Peyer's patch (tissue), 4 donors: ENCODE measurements around the gene ITGB7. TPM values are rescaled to one million over a fixed set of nuclear protein-coding genes. Genes with fewer than 3 reads are reported as not detected.
A peak's percentile ranks its signal among the peaks of the same experiment; 100 is the strongest.

Experiments used
- DNase-seq, 3 donors: peaks; one replicate each; pipeline ENCODE4 v3.0.0-alpha.2; 2017 to 2019
- H3K27ac ChIP-seq, 4 donors: fragments of 200-600 bp; sonication (generic); one replicate each; pipeline ENCODE4 v1.5.1; 2016 to 2019
- H3K27me3 ChIP-seq, 2 donors: fragments of 200-600 bp; sonication (generic); one replicate each; pipeline ENCODE4 v1.5.1; 2019
- H3K36me3 ChIP-seq, 3 donors: fragments of 200-600 bp; sonication (generic); one replicate each; pipeline ENCODE4 v1.5.1; 2016 to 2019
- H3K4me1 ChIP-seq, 4 donors: fragments of 200-600 bp; sonication (generic); one replicate each; pipeline ENCODE4 v1.5.1; 2016 to 2019
- H3K4me3 ChIP-seq, 4 donors: fragments of 200-600 bp; sonication (generic); 1 replicate in 3 of 4; 2 replicates in 1 of 4; pipeline ENCODE4 v1.5.1; 2016 to 2019; ENCODE audit warnings: mild to moderate bottlenecking in 1 of 4
- H3K9me3 ChIP-seq, 4 donors: fragments of 200-600 bp; sonication (generic); one replicate each; pipeline ENCODE4 v1.5.1; 2016 to 2019; ENCODE audit warnings: mild to moderate bottlenecking in 1 of 4
- CTCF ChIP-seq, 6 experiments: fragments of 450-650 bp in 4 of 6; fragments of 200-600 bp in 2 of 6; sonication (generic) in 1 of 6; IDR thresholded peaks; one replicate each; pipeline ENCODE4 v1.5.1; 2017 to 2019; ENCODE audit warnings: antibody characterized with exemption in 6 of 6, mild to moderate bottlenecking in 3 of 6, moderate library complexity in 1 of 6
- POLR2A ChIP-seq, 2 donors: fragments of 450-650 bp; IDR thresholded peaks; one replicate each; pipeline ENCODE4 v1.5.1; 2017; ENCODE audit warnings: antibody characterized with exemption in 2 of 2, mild to moderate bottlenecking in 2 of 2, moderate library complexity in 2 of 2
- total RNA-seq, 4 donors: library from RNA; depleted of rRNA; stranded (reverse); fragments of >200 nt; gene quantifications; one replicate each; pipeline ENCODE4 v1.1.0, GENCODE V29; 2016

Gene ITGB7
- total RNA-seq, 4 donors from 2014 or later = 3.8 to 66.0 (median 4.4) TPM

GRCh38 chr12:53176750-53177149, 30.3 kb downstream of the ITGB7 start:
- no peak overlapping the region for H3K27ac ChIP-seq
- no peak for DNase-seq
- no peak overlapping the region for H3K4me3 ChIP-seq
- peaks cover 0 to 26% (median under 1%) of the 10 kb centered on the region in 4 donors for H3K4me1 ChIP-seq
- H3K9me3 ChIP-seq = no peaks in the 10 kb centered on the region
- no peaks in the 10 kb centered on the region for H3K27me3 ChIP-seq
- H3K36me3 ChIP-seq = peaks cover 0 to 5% (median 0%) of the 10 kb centered on the region in 3 donors
- TF ChIP-seq POLR2A (IDR thresholded peaks at IDR 0.05) (no peak), CTCF (IDR thresholded peaks at IDR 0.05) (no peak)

- DNase-seq = no peak
Measured at GRCh38 chr12:53174881-53175491, 32.1 kb downstream of the ITGB7 start.

GRCh38 chr12:53173085-53173715, 33.9 kb downstream of the ITGB7 start:
- H3K36me3 ChIP-seq = peaks cover 0 to 13% (median 0%) of the 10 kb centered on the region in 3 donors
- H3K9me3 ChIP-seq = no peaks in the 10 kb centered on the region
- TF ChIP-seq CTCF (IDR thresholded peaks at IDR 0.05) (no peak), POLR2A (IDR thresholded peaks at IDR 0.05) (no peak)
- H3K27me3 ChIP-seq = no peaks in the 10 kb centered on the region
- H3K4me1 ChIP-seq = peaks cover 0 to 12% (median 0%) of the 10 kb centered on the region in 4 donors
- no peak overlapping the region for H3K27ac ChIP-seq
- no peak overlapping the region for H3K4me3 ChIP-seq
- DNase-seq = no peak

More at GRCh38 chr12:53174881-53175491, 32.1 kb downstream of the ITGB7 start:
- TF ChIP-seq POLR2A (IDR thresholded peaks at IDR 0.05) = no peak
- TF ChIP-seq CTCF (IDR thresholded peaks at IDR 0.05) = peak in 4 of 6 experiments; percentile 10 to 43 (median 30)
- H3K9me3 ChIP-seq = no peaks in the 10 kb centered on the region
- H3K4me3 ChIP-seq = no peak overlapping the region
- peak overlapping the region in 2 of 4 donors; percentile 24 to 47 for H3K27ac ChIP-seq
- H3K27me3 ChIP-seq = no peaks in the 10 kb centered on the region
- peaks cover 0 to 19% (median 0%) of the 10 kb centered on the region in 4 donors for H3K4me1 ChIP-seq
- peaks cover 0 to 9% (median 0%) of the 10 kb centered on the region in 3 donors for H3K36me3 ChIP-seq

GRCh38 chr12:53172352-53172751, 34.7 kb downstream of the ITGB7 start:
- H3K36me3 ChIP-seq = peaks cover 0 to 14% (median 0%) of the 10 kb centered on the region in 3 donors
- no peak overlapping the region for H3K4me3 ChIP-seq
- peaks cover 0 to 12% (median 0%) of the 10 kb centered on the region in 4 donors for H3K4me1 ChIP-seq
- no peak overlapping the region for H3K27ac ChIP-seq
- H3K9me3 ChIP-seq = no peaks in the 10 kb centered on the region
- no peaks in the 10 kb centered on the region for H3K27me3 ChIP-seq
- no peak for DNase-seq
- TF ChIP-seq CTCF (IDR thresholded peaks at IDR 0.05) = no peak
- no peak for TF ChIP-seq POLR2A (IDR thresholded peaks at IDR 0.05)

GRCh38 chr12:53171725-53172329, 35.2 kb downstream of the ITGB7 start:
- Histone ChIP-seq H3K36me3 (peaks cover 0 to 18% (median 0%) of the 10 kb centered on the region in 3 donors), H3K27ac (no peak overlapping the region), H3K27me3 (no peaks in the 10 kb centered on the region), H3K9me3 (no peaks in the 10 kb centered on the region), H3K4me1 (peaks cover 0 to 12% (median 0%) of the 10 kb centered on the region in 4 donors), H3K4me3 (no peak overlapping the region)
- no peak for TF ChIP-seq POLR2A (IDR thresholded peaks at IDR 0.05)
- TF ChIP-seq CTCF (IDR thresholded peaks at IDR 0.05) = no peak
- DNase-seq = no peak
